ENCODE data around the gene CSTB.

GRCh38 chr21:43800124-43800523 is 24.0 kb upstream of the CSTB start:
- TF ChIP-seq CTCF (IDR thresholded peaks at IDR 0.05) (no peak), EP300 (IDR thresholded peaks at IDR 0.05) (no peak)
